RPMI7951 (cell line): ENCODE data around the gene B3GALT5. TPM values are rescaled to one million over a fixed set of nuclear protein-coding genes. Genes with fewer than 3 reads are reported as not detected.

Experiments used
- DNase-seq: peaks from one replicate; pipeline ENCODE4 v3.0.0-alpha.2; 2012; ENCODE audit warnings: low read depth
- total RNA-seq: library from RNA; depleted of rRNA; stranded (reverse); fragments of >200 nt; shearing (Covaris generic); gene quantifications from 2 replicates; pipeline ENCODE4 v1.2.3, GENCODE V29; 2014

B3GALT5 gene
- total RNA-seq, 1 experiment from 2014 or later: 0.72 TPM

GRCh38 chr21:39604951-39605350 lies 7.8 kb upstream of the B3GALT5 start:
- DNase-seq: no peak

DNA sequence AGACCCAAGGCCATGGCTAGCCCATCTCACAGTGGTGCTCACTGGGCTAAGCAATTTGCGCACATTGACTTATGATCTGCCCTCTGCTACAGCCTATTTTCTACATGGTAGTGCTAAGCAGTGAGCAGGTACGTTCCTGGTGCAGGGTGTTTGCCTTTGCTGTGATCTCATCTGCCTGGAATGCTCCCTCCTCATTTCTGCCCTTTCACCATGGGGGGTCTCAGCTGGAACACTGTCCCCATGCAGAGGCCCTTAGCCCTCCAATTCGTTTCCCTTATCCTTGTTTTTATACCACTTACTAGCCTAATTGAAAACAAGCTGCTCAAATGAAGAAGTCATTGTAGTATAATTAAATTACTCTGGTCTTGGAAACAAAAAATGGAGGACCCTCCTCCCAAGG lies 2.0 kb upstream of the B3GALT5 start:
- DNase-seq: no peak

- peak; percentile 13 for DNase-seq
Measured at GRCh38 chr21:39611551-39612190, 1.1 kb upstream of the B3GALT5 start.

GRCh38 chr21:39613041-39613934 lies 548 bp downstream of the B3GALT5 start:
- DNase-seq: no peak

DNA sequence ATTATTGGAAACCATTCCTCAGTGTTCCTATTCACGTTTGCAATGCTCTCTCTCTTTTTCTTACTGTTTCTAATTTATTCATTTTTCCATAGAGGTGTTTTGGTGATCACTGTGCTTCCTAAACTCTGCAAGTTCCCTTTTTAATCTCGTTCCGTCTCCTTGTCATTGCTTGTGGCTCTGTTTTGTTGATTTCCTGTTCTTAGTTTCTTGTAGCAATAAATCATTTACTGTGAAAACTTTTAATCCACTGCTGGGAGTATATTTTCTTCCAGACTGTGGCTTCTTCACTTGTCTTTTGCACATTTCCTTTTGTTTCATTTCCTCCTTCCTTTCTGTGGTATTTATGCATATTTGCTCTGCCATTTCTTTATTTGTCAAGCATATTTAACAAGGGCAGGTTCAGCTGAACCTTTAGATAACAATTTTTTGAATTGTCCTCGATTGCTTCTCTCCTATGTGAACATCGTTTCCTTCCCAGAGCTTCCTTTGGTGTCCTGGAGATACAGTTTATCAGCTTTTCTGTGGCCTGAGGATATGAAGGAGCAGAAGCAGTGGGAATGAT lies 3.6 kb downstream of the B3GALT5 start:
- DNase-seq: no peak

- DNase-seq: no peak
Measured at GRCh38 chr21:39620856-39621255, 8.1 kb downstream of the B3GALT5 start.

- no peak for DNase-seq
Measured at GRCh38 chr21:39625211-39625895, 12.6 kb downstream of the B3GALT5 start.

DNA sequence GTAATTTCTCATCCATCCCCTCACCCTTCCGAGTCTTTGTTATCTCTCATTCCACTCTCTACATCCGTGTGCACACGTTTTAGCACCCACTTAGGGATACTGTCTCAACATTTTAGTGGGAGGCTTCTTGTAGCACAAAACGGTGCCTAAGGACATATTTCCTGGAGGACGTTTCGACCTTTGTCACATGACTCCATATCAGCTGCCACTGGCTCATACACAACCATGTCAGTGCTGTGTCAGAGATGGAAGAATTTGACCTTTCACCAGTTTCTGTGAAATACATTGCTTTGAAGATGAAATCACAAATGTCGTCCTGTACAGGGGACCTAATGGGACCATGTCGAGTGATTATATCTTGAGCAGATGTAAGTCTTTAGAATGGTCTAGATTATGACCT lies 15.6 kb downstream of the B3GALT5 start:
- DNase-seq: peak; percentile 34

DNA sequence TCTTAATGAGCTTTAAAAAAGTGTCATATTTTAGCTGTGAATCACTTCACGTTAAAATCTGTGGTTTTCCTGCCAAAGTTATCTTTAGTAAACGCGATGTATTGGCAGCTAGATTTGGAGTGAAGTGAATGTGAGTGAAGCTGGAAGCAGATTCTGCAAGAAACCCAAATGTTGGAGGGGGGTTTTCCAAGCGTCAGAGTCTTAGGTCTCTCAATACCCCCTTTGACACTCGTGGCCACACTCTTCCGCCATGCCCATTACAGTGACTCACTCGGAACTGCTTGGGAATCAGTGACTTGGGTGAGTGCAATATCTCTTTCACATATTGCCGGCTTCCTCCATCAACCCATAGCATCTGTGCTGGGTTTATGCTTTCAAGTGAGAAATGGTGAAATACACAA lies 17.5 kb downstream of the B3GALT5 start:
- DNase-seq: peak; percentile 85

GRCh38 chr21:39630827-39631226 lies 18.1 kb downstream of the B3GALT5 start:
- peak; percentile 28 for DNase-seq

DNA sequence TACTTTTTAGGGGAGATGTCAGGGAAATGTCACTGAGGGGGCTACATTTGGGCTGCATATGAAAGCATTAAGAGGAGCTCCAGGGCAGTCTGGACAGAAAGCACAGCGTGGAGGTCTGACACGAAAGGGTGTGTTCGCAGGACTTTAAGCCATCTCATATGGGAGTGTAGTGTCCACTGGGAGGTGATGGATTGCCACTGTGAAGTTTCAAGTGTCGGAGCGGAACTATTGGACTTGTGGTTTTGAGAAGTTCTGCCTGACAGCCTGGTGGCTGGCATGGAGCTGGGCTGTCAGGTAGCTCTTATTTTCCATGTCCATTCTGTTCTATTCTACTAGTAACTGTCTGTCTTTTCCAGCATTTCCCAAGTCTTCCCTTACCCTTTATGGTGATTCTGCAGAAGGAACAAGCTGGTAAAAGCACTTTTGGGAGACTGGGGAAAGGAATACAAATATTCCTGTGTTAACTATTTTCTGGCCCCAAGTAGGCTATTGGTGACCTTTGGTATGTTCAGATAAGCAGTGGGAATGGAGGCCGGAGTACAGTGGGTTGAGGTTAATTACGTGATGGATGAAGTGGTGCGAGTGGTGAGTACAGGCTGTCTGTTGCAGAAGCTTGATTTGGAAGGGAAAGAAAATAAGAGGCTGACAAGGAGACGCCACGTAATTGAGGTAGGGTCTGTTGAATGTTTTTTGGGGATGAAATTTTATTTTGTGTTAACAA lies 19.3 kb downstream of the B3GALT5 start:
- DNase-seq: no peak

GRCh38 chr21:39632796-39633442 lies 20.2 kb downstream of the B3GALT5 start:
- peak; percentile 61 for DNase-seq

- DNase-seq: peak; percentile 92
Measured at GRCh38 chr21:39633770-39634181, 21.0 kb downstream of the B3GALT5 start.

DNA sequence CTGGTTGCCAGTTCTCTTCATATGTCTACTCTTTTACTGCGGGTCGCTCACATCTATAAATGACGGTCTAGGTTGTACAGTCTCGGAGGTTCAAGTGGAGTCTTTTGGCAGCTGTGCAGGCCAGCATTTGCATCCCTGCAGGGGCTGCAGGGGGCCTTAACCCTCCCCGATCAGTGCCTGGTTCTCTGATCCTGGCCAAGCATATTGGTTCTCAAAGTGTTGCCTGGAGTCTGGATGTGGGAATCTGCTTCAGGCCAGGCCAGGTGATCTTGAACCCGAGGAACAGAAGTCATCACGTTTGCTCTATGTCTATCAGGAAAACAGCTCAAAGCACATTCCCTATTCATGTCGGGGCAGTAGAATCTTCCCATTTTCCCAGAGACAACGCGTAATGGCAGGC lies 21.8 kb downstream of the B3GALT5 start:
- DNase-seq: no peak

- DNase-seq: no peak
Measured at GRCh38 chr21:39637197-39637970, 24.6 kb downstream of the B3GALT5 start.

DNA sequence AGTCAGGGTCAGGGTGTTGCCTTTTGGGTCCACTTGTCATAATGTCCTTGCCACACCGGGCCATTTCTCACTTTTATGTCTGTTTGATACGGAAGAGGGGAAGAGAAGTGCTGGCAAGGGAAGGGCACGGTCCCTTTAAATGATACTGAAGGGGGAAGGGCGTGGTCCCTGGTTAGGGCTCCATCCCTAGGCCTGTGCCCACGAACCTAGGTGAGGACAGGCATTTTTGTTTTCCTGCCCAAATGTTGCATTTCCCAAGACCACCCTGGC lies 25.2 kb downstream of the B3GALT5 start:
- no peak for DNase-seq

- DNase-seq: no peak
Measured at GRCh38 chr21:39638281-39638680, 25.5 kb downstream of the B3GALT5 start.

GRCh38 chr21:39640754-39641153 lies 28.0 kb downstream of the B3GALT5 start:
- DNase-seq: no peak

DNA sequence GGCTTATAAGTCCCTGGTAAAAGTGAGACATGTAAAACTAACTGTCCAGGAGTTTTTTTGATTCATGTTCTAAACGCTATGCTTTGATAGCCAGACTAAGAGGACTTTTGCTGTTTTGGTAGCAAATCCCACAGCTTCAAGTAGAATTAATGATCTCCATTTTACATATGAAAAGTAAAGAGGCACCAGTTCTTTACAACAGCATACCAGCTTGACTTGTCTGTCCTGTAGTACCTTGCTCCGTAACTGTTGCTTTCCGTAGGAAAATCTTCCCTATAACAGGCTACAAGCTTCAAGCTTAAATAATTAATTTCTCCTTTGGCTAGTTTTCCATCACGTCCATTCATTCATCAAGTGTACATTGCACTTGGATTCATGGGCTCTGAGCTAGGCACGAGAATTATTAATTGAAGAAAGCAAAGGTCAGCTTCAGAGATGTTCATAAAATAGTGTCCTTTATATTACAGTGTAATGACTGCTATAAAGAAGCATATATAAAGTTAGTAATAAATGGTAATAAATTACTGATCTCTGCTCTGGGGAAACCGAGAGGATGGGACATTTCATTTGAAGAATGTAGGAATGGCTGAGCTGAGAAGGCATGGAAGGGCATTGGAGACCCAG lies 29.2 kb downstream of the B3GALT5 start:
- no peak for DNase-seq

DNA sequence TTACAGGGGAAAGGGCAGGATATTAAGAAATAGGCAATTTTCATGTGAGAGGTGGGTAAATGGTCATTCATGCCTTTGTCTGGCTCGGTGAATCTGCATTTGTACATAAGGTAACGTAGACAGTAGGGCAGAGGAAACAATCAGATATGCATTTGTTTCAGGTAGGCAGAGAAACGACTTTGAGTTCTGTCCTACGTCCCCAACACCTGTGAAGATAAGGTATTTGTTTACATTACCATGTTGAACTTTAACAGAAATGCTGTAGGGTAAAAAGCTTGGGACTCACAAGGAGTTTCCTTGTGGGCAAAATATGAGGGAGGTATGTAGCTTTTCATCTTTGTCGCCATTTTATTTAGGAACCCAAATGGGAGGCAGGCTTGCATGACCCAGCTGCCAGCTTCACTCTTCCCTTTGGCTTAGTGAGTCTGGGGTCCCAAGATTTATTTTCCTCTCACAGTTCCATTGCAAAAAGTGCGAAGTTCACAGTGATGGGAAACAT lies 31.4 kb downstream of the B3GALT5 start:
- DNase-seq: no peak
